AG10803 (cell line): ENCODE measurements around the gene STK11.

Experiments used
- DNase-seq: peaks from one replicate; pipeline ENCODE4 v3.0.0; 2010; ENCODE audit warnings: low read depth
- H3K4me3 ChIP-seq: 2 replicates; pipeline ENCODE4 v1.5.1; 2011; ENCODE audit warnings: mild to moderate bottlenecking, low read length, control low read depth
- CTCF ChIP-seq: conservative IDR thresholded peaks from 2 replicates; pipeline ENCODE4 v1.5.1; 2011; ENCODE audit warnings: mild to moderate bottlenecking, low read length, control low read depth, inconsistent platforms

Gene STK11

DNA sequence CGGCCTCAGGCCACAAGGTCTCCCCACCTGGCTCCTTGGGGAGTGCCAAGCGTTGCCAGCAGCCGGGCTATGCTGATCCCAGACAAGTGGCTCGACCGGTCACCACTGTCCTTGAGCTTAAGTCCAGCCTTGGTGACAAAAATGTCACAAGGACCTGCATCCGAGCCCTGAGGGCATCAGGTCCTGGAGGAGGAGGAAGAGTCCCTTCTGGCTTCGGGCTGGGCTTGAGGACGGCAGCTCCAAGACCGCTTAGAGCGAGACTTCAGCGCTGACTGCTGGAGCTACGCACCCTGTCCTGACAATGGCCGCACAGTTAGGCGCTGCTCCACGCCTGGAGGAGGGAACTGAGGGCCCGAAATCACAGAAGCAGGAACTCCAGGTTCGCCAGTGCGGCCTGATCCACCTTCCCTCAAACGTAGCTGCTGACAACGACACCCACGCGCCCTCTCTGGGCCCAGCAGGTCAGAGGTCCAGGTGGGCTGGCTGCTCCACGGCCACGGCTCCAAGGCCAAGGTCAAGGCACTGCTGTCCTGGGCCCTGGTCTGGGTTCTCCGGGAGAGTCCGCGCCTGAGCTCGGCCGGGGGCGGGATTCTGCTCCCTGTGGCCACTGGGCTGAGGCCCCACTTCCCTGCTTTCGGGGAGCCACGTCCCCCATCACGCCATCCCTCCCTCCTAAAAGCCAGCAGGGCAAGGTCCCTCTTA is 38.6 kb upstream of the STK11 start:
- no peak for DNase-seq
- TF ChIP-seq CTCF = no peak
- H3K4me3 ChIP-seq = no peak overlapping the region

GRCh38 chr19:1167687-1168571 is 37.6 kb upstream of the STK11 start:
- TF ChIP-seq CTCF = no peak
- DNase-seq = no peak
- no peak overlapping the region for H3K4me3 ChIP-seq

GRCh38 chr19:1168572-1169410 is 36.8 kb upstream of the STK11 start:
- H3K4me3 ChIP-seq = no peak overlapping the region
- no peak for TF ChIP-seq CTCF
- DNase-seq = peak; percentile 46

GRCh38 chr19:1169411-1169791 is 36.2 kb upstream of the STK11 start:
- TF ChIP-seq CTCF = no peak
- DNase-seq = no peak
- H3K4me3 ChIP-seq = no peak overlapping the region

DNA sequence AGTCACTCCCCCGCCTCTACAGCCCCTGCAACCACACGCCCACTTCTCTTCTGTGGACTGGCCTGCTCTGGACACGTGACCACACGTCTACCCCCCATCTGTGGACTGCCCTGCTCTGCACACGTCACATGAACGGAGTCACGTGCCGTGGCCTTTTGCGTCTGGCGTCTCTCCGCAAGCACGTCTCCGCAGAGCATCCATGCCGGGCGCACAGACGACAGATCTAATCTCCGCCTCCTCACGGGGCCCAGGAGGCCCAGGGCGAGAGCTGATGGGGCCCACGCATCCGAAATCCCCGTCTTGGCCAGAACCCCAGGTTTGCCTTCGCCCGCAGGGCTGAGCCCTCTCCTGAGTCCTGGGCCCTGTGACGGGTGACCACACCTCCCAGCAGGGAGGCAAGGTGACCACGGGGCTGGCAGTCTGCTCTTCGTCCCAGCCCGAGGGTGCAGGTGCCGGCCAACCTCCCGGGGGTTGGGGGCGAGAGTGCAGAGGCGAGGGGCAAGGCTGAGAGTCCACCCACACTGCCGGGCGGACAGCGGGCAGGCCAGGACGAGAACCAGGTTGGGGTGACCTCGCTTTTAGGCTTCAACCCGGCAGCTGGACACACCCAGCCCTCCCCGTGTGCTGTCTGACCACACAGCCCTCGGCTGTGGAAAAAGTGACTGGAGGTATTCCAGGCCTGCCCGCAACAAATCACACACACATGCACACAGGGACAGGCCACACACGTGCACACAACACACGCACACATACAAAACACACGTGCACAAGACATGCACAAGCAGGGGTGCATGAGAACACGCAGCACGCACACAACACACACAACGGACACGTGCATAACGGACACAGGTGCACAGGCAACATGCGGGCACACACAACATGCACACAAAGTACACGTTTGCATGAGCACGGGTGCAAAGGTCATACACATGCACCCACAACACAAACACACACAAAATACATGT is 35.4 kb upstream of the STK11 start:
- no peak for TF ChIP-seq CTCF
- no peak overlapping the region for H3K4me3 ChIP-seq

More for the DNA sequence above, 35.4 kb upstream of the STK11 start:
- peak; percentile 44 for DNase-seq
